HG02943 (cell line): ENCODE data around the gene RNF40.

Experiments used
- ATAC-seq: cut with Tn5 transposase; IDR thresholded peaks from one replicate; pipeline ENCODE4 v1.9.1; 2021; ENCODE audit warnings: mild to moderate bottlenecking, low read depth, moderate library complexity; ENCODE audit not compliant: unreplicated experiment

Gene RNF40

GRCh38 chr16:30740364-30741251, 21.5 kb upstream of the RNF40 start:
- no peak for ATAC-seq

DNA sequence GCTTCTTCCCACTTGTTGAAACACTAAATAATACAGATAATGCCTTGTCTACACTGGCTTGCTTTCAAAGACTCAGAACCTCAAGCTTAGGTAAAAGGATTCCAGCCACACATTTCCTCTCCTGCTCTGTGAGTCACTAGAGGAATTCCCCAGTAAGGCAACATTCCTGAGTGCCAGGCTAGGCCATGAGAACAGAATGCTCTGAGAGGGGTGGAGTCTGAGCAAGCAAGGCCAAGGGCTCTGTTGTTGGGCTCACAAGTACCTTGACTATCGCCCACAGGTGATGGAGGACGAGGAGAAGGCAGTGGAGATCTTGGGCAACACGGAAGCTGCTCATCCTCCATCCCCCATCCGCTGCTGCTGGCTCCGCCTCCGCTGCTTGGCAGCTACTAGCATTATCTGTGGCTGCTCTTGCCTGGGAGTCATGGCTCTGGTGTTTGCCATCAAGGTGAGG, 20.6 kb upstream of the RNF40 start:
- ATAC-seq: no peak

DNA sequence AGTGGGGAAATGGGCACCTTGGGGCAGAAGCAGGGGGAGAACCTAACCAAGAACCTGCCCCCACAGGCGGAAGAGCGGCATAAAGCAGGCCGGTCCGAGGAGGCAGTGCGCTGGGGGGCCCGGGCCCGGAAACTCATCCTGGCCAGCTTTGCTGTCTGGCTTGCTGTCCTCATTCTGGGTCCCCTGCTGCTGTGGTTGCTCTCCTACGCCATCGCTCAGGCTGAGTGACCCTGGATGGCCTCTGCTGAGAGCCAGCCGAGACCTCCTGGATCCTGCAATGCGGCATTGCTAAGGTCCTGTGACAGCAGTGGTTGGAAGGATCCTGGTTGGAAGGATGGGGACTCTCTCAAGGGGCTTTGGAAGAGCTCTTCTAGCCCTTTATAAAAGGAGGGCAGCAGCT, 18.4 kb upstream of the RNF40 start:
- no peak for ATAC-seq

GRCh38 chr16:30744183-30744582, 17.9 kb upstream of the RNF40 start:
- no peak for ATAC-seq

- ATAC-seq: no peak
These were observed 17.0 kb upstream of the RNF40 start for GRCh38 chr16:30745082-30745481.

GRCh38 chr16:30746638-30747175, 15.4 kb upstream of the RNF40 start:
- ATAC-seq: no peak

DNA sequence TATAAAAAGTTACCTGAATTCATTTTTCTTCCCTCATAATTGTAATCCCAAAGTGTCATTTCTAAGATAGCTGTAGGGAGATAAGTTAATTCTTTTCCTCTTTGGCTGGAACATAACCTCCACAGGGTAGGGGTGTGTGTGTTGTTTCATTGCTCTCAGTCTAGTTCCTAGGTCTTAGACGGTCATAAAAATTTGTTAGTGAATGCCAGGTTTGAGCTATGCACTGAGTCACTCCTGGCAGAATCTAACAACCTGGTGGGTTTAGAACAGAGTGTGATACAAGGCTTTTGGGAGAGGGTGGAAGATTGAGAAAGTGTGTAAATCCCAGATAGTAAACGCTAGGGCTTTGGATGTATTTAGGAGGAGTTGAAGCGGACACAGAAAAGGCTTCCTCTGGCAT, 14.8 kb upstream of the RNF40 start:
- no peak for ATAC-seq

DNA sequence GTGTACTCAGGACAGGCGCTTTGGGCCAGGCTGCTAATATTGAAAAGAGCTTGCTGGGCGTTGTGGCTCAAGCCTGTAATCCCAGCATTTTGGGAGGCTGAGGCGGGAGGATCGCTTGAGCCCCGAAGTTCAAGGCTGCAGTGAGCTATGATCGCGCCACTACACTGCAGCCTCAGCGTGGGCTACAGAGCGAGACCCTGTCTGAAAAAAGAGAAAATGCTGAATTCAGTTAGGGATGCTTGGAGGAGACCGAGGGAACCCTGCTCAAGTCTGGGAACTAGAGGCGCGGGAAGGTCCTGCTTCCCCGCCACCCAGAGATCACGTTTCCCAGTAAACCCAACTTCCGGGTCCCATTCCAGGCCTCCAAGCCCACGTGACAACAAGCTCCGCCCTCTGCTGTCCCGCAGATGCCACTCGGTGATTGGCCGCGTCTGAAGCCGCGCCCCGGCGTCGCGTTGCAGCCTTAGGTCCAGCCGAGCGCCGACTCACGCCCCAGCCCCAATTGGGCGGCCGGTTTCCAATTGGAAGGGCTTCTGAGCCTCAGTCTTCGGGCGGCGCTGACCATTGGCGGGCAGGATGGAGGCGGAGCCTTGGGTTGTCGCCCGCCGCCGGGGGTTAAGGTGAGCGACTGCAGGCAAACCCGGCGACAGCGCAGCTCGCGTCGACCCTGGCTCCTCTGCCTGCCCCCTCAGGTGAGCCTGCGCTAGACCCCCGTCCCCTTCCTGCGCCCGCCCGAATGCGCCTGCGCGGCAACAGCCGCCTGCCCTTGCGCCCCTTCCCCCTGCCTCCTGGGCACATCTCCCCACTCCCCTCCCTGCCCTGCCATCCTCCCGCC, 14.1 kb upstream of the RNF40 start, which contains the start of gene PHKG2:
Gene PHKG2, plus strand, starts transcription at position 627 of the 835 bp plus-strand sequence. CDS start 396 bp downstream, outside the sequence.
- ATAC-seq: peak; percentile 86

DNA sequence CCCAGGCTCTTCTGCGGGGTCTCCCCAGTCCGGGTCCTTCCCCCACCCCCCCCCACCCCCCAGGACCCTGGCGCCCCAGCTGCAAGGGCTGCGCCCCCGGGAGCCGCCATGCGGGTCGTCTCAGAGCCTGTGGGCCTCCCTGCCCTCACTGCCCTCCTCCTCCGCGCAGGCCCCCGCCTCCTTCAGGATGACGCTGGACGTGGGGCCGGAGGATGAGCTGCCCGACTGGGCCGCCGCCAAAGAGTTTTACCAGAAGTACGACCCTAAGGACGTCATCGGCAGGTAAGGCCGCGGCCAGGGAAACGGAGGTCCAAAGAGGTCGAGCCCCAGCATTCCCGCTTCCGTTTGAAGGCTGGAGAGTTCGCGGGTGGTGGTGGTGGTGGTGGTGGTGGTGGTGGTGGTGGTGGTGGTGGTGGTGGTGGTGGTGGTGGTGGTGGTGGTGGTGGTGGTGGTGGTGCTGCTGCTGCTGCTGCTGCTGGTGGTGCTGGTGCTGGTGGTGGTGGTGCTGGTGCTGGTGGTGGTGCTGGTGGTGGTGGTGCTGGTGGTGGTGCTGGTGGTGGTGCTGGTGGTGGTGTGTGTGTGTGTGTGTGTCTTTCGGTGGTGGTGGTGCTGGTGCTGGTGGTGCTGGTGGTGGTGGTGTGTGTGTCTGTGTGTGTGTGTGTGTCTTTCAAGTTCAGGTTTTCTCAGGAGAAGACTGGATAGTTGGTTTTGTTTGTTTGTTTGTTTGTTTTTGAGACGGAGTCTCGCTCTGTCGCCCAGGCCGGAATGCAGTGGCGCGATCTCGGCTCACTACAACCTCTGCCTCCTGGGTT, 13.3 kb upstream of the RNF40 start:
- no peak for ATAC-seq

DNA sequence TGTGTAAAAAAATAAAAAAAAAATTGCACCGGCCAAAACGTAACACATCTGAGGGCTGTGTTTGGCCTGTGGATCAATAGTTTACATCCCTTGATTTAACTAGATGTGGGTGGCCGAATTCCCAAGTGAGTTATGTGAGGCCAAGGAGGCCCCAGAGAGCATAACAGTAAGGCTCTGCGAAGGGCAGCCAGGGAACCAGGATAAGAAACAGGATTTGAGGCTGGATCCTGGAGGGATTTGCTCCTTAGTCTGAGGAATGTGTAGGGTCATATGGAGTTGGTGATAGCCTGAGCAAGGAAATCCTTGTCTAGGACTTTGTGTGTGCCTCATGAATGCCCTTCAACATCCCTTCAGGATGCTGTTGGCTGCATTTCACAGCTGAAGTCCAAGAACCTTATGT, 11.9 kb upstream of the RNF40 start:
- ATAC-seq: no peak

- ATAC-seq: no peak
These were observed 11.2 kb upstream of the RNF40 start for GRCh38 chr16:30750876-30751465.

- ATAC-seq: no peak
These were observed 8.5 kb upstream of the RNF40 start for GRCh38 chr16:30753596-30753995.

GRCh38 chr16:30755955-30756780, 6.0 kb upstream of the RNF40 start:
- no peak for ATAC-seq

DNA sequence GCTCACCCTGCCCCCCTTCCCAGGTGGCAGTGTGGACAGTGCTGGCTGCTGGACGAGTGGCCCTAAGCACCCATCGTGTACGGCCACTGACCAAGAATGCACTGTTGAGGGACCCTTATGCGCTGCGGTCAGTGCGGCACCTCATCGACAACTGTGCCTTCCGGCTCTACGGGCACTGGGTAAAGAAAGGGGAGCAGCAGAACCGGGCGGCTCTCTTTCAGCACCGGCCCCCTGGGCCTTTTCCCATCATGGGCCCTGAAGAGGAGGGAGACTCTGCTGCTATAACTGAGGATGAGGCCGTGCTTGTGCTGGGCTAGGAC, 5.4 kb upstream of the RNF40 start:
- no peak for ATAC-seq

- ATAC-seq: no peak
These were observed 4.8 kb upstream of the RNF40 start for GRCh38 chr16:30757316-30757715.

- ATAC-seq: no peak
These were observed 3.1 kb upstream of the RNF40 start for GRCh38 chr16:30758988-30759491.

DNA sequence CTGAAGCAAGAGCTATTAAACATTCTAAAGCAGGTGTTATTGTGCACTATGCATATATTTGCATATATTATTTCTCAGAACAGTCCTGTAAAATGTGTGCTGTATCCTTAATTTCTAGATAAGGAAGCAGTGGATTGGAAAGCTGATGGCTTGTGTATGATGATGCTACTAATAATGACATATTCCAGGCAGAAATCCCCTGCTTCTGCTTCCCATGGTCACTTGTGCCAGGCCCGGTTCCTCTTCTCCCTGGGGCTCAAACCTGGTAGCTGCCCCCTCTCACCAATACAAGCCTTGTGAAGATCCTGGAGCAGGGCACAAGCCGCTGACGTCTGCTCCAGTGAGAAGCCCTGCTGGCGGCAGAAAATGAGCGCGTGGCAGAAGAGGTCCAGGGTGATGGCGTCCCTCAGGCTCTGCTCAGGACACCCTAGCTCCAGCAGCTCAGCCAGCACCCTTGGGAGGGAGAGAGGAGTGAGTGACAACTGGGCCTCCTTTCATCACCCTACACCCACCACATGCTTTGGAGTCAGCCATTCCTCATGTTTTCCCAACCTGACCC, 2.0 kb upstream of the RNF40 start:
- ATAC-seq: no peak

GRCh38 chr16:30760577-30761426, 1.3 kb upstream of the RNF40 start:
- ATAC-seq: no peak
